B cell (primary cell): Measurements from ENCODE around the gene ANKLE1. TPM values are rescaled to one million over a fixed set of nuclear protein-coding genes. Genes with fewer than 3 reads are reported as not detected.

Experiments
- ATAC-seq: fragments of 200-7000 bp; cut with Tn5 transposase; one replicate; pipeline ENCODE4 v1.10.0; 2021; ENCODE audit warnings: low read depth, mild to moderate bottlenecking, moderate number of reproducible peaks, moderate library complexity
- CTCF ChIA-PET: fragments of 350-600 bp; sonication (Branson Sonifier 250); formaldehyde crosslinking; loops from one replicate; lab custom pipeline; 2021; ENCODE audit warnings: antibody characterized with exemption, inconsistent platforms; lab: Charles Lee
- POLR2A ChIA-PET: fragments of 350-600 bp; sonication (Branson Sonifier 250); formaldehyde crosslinking; loops from one replicate; lab custom pipeline; 2021; ENCODE audit warnings: antibody characterized with exemption; lab: Charles Lee
- DNase-seq: peaks from one replicate; pipeline ENCODE4 v3.0.0; 2013
- H2AFZ ChIP-seq: 2 replicates; pipeline ENCODE4 v1.6.1; 2012; ENCODE audit warnings: mild to moderate bottlenecking, low read depth, low read length; ENCODE audit not compliant: insufficient read depth, poor library complexity, severe bottlenecking
- H3K27ac ChIP-seq, 2 donors: 1 replicate in 1 of 2; 2 replicates in 1 of 2; pipeline ENCODE4 v1.5.1; 2012 to 2013; ENCODE audit warnings: low read length in 2 of 2, mild to moderate bottlenecking in 2 of 2, moderate library complexity in 1 of 2
- H3K27me3 ChIP-seq, 4 experiments: fragments of 200-600 bp in 1 of 4; sonication (generic) in 1 of 4; replicated peaks in 1 of 4; 1 replicate in 2 of 4; 2 replicates in 2 of 4; pipeline versions ENCODE4 v1.6.1 to v1.7.0; 2013 to 2016; ENCODE audit warnings: low read length in 3 of 4, mild to moderate bottlenecking in 2 of 4, mixed read lengths in 1 of 4, moderate library complexity in 1 of 4; ENCODE audit not compliant: insufficient read depth in 4 of 4, control insufficient read depth in 3 of 4; ENCODE audit errors: control extremely low read depth in 1 of 4
- H3K36me3 ChIP-seq, 2 experiments: replicated peaks in 1 of 2; 1 replicate in 1 of 2; 2 replicates in 1 of 2; pipeline versions ENCODE4 v1.6.1 to v1.7.1; 2013; ENCODE audit warnings: low read length in 1 of 2; ENCODE audit not compliant: insufficient read depth in 2 of 2, control insufficient read depth in 1 of 2; ENCODE audit errors: control extremely low read depth in 1 of 2, extremely low read depth in 1 of 2
- H3K4me1 ChIP-seq, 2 donors: fragments of 200-600 bp in 1 of 2; sonication (generic) in 1 of 2; 1 replicate in 1 of 2; 2 replicates in 1 of 2; pipeline versions ENCODE4 v1.5.1 to v1.6.1; 2013 to 2017; ENCODE audit warnings: low read length in 2 of 2; ENCODE audit not compliant: control insufficient read depth in 2 of 2, insufficient read depth in 2 of 2
- H3K4me2 ChIP-seq: replicated peaks from 2 replicates; pipeline ENCODE3; 2012; ENCODE audit warnings: mild to moderate bottlenecking, low read depth, low read length; ENCODE audit not compliant: poor library complexity, severe bottlenecking
- H3K4me3 ChIP-seq, 5 experiments: fragments of 200-600 bp in 1 of 5; sonication (generic) in 1 of 5; 1 replicate in 3 of 5; 2 replicates in 2 of 5; pipeline versions ENCODE4 v1.5.1 to v1.7.0; 2011 to 2016; ENCODE audit warnings: low read length in 4 of 5, mild to moderate bottlenecking in 4 of 5, low read depth in 2 of 5, control low read depth in 1 of 5, moderate library complexity in 1 of 5; ENCODE audit not compliant: insufficient read depth in 1 of 5; ENCODE audit errors: control extremely low read depth in 1 of 5, extremely low read depth in 1 of 5
- H3K79me2 ChIP-seq: fragments of 200-600 bp; sonication (generic); one replicate; pipeline ENCODE4 v1.6.0; 2016; ENCODE audit warnings: low read length; ENCODE audit not compliant: control insufficient read depth, insufficient read depth
- H3K9ac ChIP-seq: fragments of 200-600 bp; sonication (generic); 2 replicates; pipeline ENCODE4 v1.6.1; 2017; ENCODE audit warnings: mild to moderate bottlenecking, low read length, moderate library complexity
- H3K9me3 ChIP-seq, 3 donors: one replicate each; pipeline versions ENCODE4 v1.6.1 to v1.7.1; 2013; ENCODE audit warnings: low read length in 2 of 3; ENCODE audit not compliant: control insufficient read depth in 2 of 3, insufficient read depth in 1 of 3; ENCODE audit errors: control extremely low read depth in 1 of 3
- H4K20me1 ChIP-seq: 2 replicates; pipeline ENCODE4 v1.6.0; 2012; ENCODE audit warnings: mild to moderate bottlenecking, low read length; ENCODE audit not compliant: insufficient read depth, control insufficient read depth, poor library complexity, severe bottlenecking
- H3K27ac Mint-ChIP-seq: one replicate; pipeline ENCODE4 v1.8.0; 2021; ENCODE audit warnings: mixed read lengths
- H3K27me3 Mint-ChIP-seq: one replicate; pipeline ENCODE4 v1.8.0; 2021; ENCODE audit warnings: mixed read lengths
- H3K4me1 Mint-ChIP-seq: one replicate; pipeline ENCODE4 v1.8.0; 2021; ENCODE audit warnings: mixed read lengths
- H3K4me3 Mint-ChIP-seq: one replicate; pipeline ENCODE4 v1.8.0; 2021; ENCODE audit warnings: mixed read lengths
- H3K9me3 Mint-ChIP-seq: one replicate; pipeline ENCODE4 v1.8.0; 2022; ENCODE audit warnings: mixed read lengths; ENCODE audit not compliant: insufficient read depth
- EZH2 ChIP-seq: IDR thresholded peaks from 2 replicates; pipeline ENCODE4 v1.6.1; 2012; ENCODE audit warnings: borderline replicate concordance, low read depth, mild to moderate bottlenecking, moderate library complexity, low read length; ENCODE audit not compliant: insufficient read depth, poor library complexity, severe bottlenecking
- WGBS: methylation state at CpG from one replicate; pipeline ENCODE4 v1.1.5; 2013; ENCODE audit warnings: missing lambda C conversion rate; ENCODE audit not compliant: insufficient coverage; 5-methylcytosine and 5-hydroxymethylcytosine counted together
- intact Hi-C: fragments of 100-400 bp; cut with micrococcal nuclease; formaldehyde crosslinking; loops from one replicate; pipeline ENCODE4 v1.10.0; 2022
- polyA plus RNA-seq: library from polyadenylated mRNA; depleted of rRNA; stranded (reverse); fragments of >200 nt; gene quantifications from 2 replicates; pipeline ENCODE4 v1.2.3, GENCODE V29; 2012
- total RNA-seq, 2 donors: library from RNA; stranded (reverse); fragments of 120-200 nt in 1 of 2; gene quantifications; 1 replicate in 1 of 2; 2 replicates in 1 of 2; pipeline versions ENCODE4 v1.2.3 to v1.2.4, GENCODE V29; 2013 to 2022
- TF ChIP-seq, protein P1 (sequence below): fragments of 200-600 bp; IDR thresholded peaks from one replicate; pipeline ENCODE4 v1.8.0; 2022; ENCODE audit warnings: antibody characterized with exemption, mild to moderate bottlenecking

Gene ANKLE1
- total and polyA plus RNA-seq, 2 donors (not counting 1 experiment from before 2014, with no cell fraction given): 6.2 to 7.6 TPM

DNA sequence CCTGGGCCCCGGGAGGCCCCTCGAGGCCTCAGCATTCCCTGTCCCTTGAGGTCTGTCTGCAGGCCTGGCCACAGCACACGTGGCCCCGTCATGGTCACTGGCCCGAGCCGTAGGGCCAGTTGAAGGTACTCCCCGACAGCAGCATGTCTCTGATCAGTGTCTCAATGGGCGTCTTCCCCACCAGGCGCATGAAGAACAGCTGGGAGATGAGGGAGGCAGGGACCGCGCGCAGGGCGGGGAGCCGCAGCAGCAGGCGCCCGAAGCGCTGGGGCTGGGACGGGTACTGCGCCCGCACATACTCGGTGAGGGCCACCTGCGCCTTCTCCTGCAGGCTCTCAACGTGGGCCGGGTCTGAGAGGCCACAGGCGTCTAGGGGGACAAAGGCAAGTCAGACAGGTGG is 49.4 kb upstream of the ANKLE1 start:
- Histone ChIP-seq H3K9ac (no peak overlapping the region), H3K36me3 (peaks cover 2 to 14% of the 10 kb centered on the region in 2 experiments), H3K79me2 (peaks cover 7% of the 10 kb centered on the region), H4K20me1 (no peaks in the 10 kb centered on the region), H3K4me3 (no peak overlapping the region), H3K9me3 (peaks cover 0 to 3% (median 0%) of the 10 kb centered on the region in 3 donors), H3K27ac (no peak overlapping the region), H3K4me2 (no peak overlapping the region), H3K4me1 (peaks cover 8 to 16% of the 10 kb centered on the region in 2 donors), H3K27me3 (no peaks in the 10 kb centered on the region), H2AFZ (no peak overlapping the region)
- TF ChIP-seq EZH2: no peak
- TF ChIP-seq, protein P1, sequence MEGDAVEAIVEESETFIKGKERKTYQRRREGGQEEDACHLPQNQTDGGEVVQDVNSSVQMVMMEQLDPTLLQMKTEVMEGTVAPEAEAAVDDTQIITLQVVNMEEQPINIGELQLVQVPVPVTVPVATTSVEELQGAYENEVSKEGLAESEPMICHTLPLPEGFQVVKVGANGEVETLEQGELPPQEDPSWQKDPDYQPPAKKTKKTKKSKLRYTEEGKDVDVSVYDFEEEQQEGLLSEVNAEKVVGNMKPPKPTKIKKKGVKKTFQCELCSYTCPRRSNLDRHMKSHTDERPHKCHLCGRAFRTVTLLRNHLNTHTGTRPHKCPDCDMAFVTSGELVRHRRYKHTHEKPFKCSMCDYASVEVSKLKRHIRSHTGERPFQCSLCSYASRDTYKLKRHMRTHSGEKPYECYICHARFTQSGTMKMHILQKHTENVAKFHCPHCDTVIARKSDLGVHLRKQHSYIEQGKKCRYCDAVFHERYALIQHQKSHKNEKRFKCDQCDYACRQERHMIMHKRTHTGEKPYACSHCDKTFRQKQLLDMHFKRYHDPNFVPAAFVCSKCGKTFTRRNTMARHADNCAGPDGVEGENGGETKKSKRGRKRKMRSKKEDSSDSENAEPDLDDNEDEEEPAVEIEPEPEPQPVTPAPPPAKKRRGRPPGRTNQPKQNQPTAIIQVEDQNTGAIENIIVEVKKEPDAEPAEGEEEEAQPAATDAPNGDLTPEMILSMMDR: no peak
- peak; percentile 12 for DNase-seq
- Mint-ChIP-seq H3K9me3 (no peaks in the 10 kb centered on the region), H3K27me3 (no peaks in the 10 kb centered on the region), H3K4me3 (no peak overlapping the region), H3K4me1 (peaks cover 12% of the 10 kb centered on the region), H3K27ac (no peak overlapping the region)
- ChIA-PET POLR2A (interaction anchor here (0.8 kb wide), 1 partner anchor 859 kb away, joined by 13 read pairs; no protein-coding TSS in a partner anchor), CTCF (no interaction called here)
- intact Hi-C loops: no loop called here
- WGBS: 98% methylated on average over 25 of the region's 25 CpGs
- no peak for ATAC-seq

DNA sequence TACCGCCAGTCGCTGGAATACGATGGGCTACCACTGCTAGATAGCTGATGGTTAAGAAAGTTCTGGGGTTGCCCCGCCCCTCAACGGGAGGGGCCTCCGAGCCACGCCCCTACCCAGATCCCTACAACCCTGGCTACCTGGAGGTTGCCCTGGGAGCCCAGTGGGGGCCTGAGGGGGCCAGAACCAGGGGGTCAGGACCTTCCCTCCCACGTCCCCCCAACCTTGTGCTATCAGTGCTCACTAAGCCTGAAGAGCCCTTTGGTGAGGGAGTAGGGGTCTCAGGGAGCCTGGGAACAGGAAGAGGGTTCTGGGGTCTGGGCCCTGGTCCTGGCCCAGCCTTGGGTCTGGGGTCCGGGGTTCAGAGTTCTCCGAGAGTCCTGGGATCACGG is 46.8 kb upstream of the ANKLE1 start:
- DNase-seq (peak; percentile 72), ATAC-seq (peak; percentile 50)
- WGBS: 0% methylated on average over 1 of the region's 11 CpGs
- Mint-ChIP-seq H3K9me3 (no peaks in the 10 kb centered on the region), H3K27ac (no peak overlapping the region), H3K27me3 (no peaks in the 10 kb centered on the region), H3K4me1 (peaks cover 10% of the 10 kb centered on the region), H3K4me3 (peak overlapping the region; percentile 80)
- H3K79me2 ChIP-seq: peaks cover 7% of the 10 kb centered on the region
- H2AFZ ChIP-seq: peak overlapping the region; percentile 95
- peaks cover 0 to under 1% of the 10 kb centered on the region in 2 experiments for H3K36me3 ChIP-seq
- peak overlapping the region; percentile 47 to 69 (median 56) for H3K4me3 ChIP-seq
- peaks cover 0 to 3% (median 0%) of the 10 kb centered on the region in 3 donors for H3K9me3 ChIP-seq
- H3K4me2 ChIP-seq: peak overlapping the region; percentile 98
- no peaks in the 10 kb centered on the region for H3K27me3 ChIP-seq
- intact Hi-C loops: loop anchor here (1.0 kb wide), 3 partner anchors 9 to 20 kb away; partner anchors contain the start of genes NR2F6, OCEL1 and USE1
- ChIA-PET POLR2A (interaction anchor here (1.6 kb wide), 1 partner anchor 8 kb away, joined by 4 read pairs; no protein-coding TSS in a partner anchor), CTCF (interaction anchor here (1.0 to 2.7 kb wide), 19 partner anchors 8 to 520 kb away, joined by 3 to 19 read pairs (median 6); partner anchors contain the start of genes BABAM1, MVB12A, OCEL1 and USE1)
- no peak overlapping the region for H3K27ac ChIP-seq
- no peaks in the 10 kb centered on the region for H4K20me1 ChIP-seq
- peaks cover 8 to 11% of the 10 kb centered on the region in 2 donors for H3K4me1 ChIP-seq
- peak overlapping the region; percentile 70 for H3K9ac ChIP-seq
- no peak for TF ChIP-seq EZH2
- TF ChIP-seq, protein P1: no peak
